Lower lobe of right lung (tissue), 2 donors: ENCODE measurements around the gene SCAF11. TPM values are rescaled to one million over a fixed set of nuclear protein-coding genes. Genes with fewer than 3 reads are reported as not detected.
A peak's percentile ranks its signal among the peaks of the same experiment; 100 is the strongest.

Source experiments
- ATAC-seq, 2 donors: fragments of 200-7000 bp; cut with Tn5 transposase; one replicate each; pipeline ENCODE4 v1.9.1; 2020 to 2022; ENCODE audit warnings: mild to moderate bottlenecking in 2 of 2, moderate library complexity in 2 of 2
- DNase-seq: peaks from one replicate; pipeline ENCODE4 v3.0.0-alpha.2; 2020
- H3K27ac ChIP-seq: fragments of 200-600 bp; one replicate; pipeline ENCODE4 v1.8.0; 2022
- H3K27me3 ChIP-seq: fragments of 200-600 bp; one replicate; pipeline ENCODE4 v1.8.0; 2022; ENCODE audit warnings: low read depth
- H3K36me3 ChIP-seq: fragments of 200-600 bp; one replicate; pipeline ENCODE4 v1.8.0; 2022; ENCODE audit warnings: mild to moderate bottlenecking
- H3K4me1 ChIP-seq: fragments of 200-600 bp; one replicate; pipeline ENCODE4 v1.8.0; 2022
- H3K4me3 ChIP-seq: fragments of 200-600 bp; one replicate; pipeline ENCODE4 v1.8.0; 2022; ENCODE audit warnings: mild to moderate bottlenecking
- H3K9me3 ChIP-seq: fragments of 200-600 bp; one replicate; pipeline ENCODE4 v1.8.0; 2022
- intact Hi-C: fragments of 100-400 bp; cut with DNase I; formaldehyde crosslinking; loops from one replicate; pipeline ENCODE4 v1.11.0; 2022
- total RNA-seq: library from RNA; stranded (reverse); fragmentation: NEBNext Ultra II Directional; extraction: Animal tissue kit (Norgen Biotek cat#: 25700); gene quantifications from one replicate; pipeline ENCODE4 v1.2.1, GENCODE V29; 2021
- TF ChIP-seq, protein P1 (sequence below): fragments of 200-600 bp; IDR thresholded peaks from one replicate; pipeline ENCODE4 v1.8.0; 2022; ENCODE audit warnings: antibody characterized with exemption, mild to moderate bottlenecking
- donor health status: DM: no; HTN: yes; CAD: no; lungs with severe emphysema.

SCAF11 gene
- total RNA-seq, 1 donor from 2014 or later = 129 TPM

DNA sequence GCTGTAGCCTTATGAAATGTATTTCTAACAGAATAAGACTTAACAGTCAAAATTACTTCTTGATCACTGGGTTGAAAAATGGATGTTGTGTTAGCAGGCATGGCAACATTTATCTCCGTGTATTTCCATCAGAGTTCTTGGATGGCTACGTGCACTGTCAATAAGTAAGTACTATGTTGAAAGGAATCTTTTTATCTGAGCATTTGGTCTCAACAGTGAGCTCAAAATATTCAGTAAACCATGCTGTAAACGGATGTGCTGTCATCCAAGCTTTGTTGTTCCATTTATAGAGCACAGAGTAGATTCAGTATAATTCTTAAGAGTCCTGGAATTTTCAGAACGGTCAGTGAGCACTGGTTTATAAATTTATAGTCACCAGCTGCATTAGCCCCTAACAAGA is 15.5 kb downstream of the SCAF11 start:
- intact Hi-C loops = no loop called here
- H3K4me1 ChIP-seq = peaks cover 69% of the 10 kb centered on the region
- no peaks in the 10 kb centered on the region for H3K27me3 ChIP-seq
- no peak for ATAC-seq
- H3K9me3 ChIP-seq = no peaks in the 10 kb centered on the region
- no peak overlapping the region for H3K27ac ChIP-seq
- H3K4me3 ChIP-seq = no peak overlapping the region
- DNase-seq = no peak
- TF ChIP-seq, protein P1, sequence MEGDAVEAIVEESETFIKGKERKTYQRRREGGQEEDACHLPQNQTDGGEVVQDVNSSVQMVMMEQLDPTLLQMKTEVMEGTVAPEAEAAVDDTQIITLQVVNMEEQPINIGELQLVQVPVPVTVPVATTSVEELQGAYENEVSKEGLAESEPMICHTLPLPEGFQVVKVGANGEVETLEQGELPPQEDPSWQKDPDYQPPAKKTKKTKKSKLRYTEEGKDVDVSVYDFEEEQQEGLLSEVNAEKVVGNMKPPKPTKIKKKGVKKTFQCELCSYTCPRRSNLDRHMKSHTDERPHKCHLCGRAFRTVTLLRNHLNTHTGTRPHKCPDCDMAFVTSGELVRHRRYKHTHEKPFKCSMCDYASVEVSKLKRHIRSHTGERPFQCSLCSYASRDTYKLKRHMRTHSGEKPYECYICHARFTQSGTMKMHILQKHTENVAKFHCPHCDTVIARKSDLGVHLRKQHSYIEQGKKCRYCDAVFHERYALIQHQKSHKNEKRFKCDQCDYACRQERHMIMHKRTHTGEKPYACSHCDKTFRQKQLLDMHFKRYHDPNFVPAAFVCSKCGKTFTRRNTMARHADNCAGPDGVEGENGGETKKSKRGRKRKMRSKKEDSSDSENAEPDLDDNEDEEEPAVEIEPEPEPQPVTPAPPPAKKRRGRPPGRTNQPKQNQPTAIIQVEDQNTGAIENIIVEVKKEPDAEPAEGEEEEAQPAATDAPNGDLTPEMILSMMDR = no peak
- H3K36me3 ChIP-seq = no peaks in the 10 kb centered on the region

DNA sequence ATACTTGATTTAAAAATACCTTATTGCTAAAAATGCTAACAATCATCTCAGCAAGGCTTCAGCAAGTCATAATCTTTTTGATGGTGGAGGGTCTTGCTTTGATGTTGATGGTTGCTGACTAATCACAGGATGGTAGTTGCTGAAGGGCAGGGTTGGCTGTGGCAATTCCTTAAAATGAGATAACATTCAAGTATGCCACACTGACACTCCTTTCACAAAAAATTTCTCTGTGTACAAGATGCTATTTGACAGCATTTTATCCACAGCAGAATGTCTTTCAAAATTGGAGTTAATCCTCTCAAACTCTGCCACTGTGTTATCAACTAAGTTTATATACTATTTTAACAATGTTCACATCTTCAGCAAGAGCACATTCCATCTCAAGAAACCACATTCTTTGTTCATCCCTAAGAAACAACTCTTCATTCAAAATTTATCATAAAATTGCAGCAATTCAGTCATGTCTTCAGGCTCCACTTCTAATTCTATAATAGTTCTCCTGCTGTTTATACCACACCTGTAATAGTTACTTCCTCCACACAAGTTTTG is 16.1 kb downstream of the SCAF11 start:
- Histone ChIP-seq H3K27ac (no peak overlapping the region), H3K4me3 (no peak overlapping the region), H3K9me3 (no peaks in the 10 kb centered on the region), H3K27me3 (no peaks in the 10 kb centered on the region), H3K4me1 (peaks cover 63% of the 10 kb centered on the region), H3K36me3 (no peaks in the 10 kb centered on the region)
- intact Hi-C loops = no loop called here
- TF ChIP-seq, protein P1 = no peak
- DNase-seq (no peak), ATAC-seq (no peak)

DNA sequence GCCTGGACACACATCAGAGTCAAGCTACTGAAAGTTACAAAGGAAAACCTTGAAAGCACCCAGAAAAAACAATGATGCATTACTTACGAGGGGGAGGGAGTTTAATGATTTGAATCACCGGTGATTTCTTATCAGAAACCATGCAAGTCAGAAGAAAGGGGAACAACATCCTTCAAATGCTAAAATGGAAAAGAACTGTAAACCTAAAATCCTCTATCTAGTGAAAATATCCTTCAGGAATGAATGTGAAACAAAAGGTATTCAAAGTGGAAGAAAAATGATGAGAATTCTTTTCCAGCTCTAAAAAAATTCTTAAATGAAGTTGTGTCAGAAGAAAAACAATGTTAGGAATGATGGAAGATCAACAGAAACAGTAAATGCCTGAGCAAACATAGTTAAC is 16.8 kb downstream of the SCAF11 start:
- DNase-seq (no peak), ATAC-seq (no peak)
- Histone ChIP-seq H3K4me1 (peaks cover 65% of the 10 kb centered on the region), H3K9me3 (no peaks in the 10 kb centered on the region), H3K36me3 (no peaks in the 10 kb centered on the region), H3K4me3 (no peak overlapping the region), H3K27me3 (no peaks in the 10 kb centered on the region), H3K27ac (peak overlapping the region; percentile 15)
- TF ChIP-seq, protein P1 = no peak
- intact Hi-C loops = no loop called here

DNA sequence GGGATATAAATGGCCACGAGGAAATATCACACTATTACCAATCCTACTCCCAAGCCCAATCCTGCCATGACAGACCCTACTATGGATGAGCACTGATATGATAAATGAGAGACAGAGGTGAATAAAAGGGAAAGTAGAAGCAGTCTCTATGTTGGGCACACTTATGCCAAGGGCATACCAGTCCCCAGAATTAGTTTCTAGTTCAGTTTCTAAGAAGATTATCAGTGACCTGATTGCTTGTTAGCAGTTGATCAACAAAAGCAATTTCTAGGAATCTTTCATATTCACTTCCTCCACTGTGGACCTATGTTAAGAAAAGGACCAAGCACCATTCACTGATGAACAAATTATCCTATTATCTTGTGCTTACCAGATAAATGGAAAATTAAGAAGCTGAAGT is 20.0 kb downstream of the SCAF11 start:
- no peak overlapping the region for H3K27ac ChIP-seq
- ATAC-seq (no peak), DNase-seq (no peak)
- no peaks in the 10 kb centered on the region for H3K9me3 ChIP-seq
- intact Hi-C loops = no loop called here
- no peaks in the 10 kb centered on the region for H3K36me3 ChIP-seq
- H3K4me1 ChIP-seq = peaks cover 63% of the 10 kb centered on the region
- TF ChIP-seq, protein P1 = no peak
- no peaks in the 10 kb centered on the region for H3K27me3 ChIP-seq
- no peak overlapping the region for H3K4me3 ChIP-seq

DNA sequence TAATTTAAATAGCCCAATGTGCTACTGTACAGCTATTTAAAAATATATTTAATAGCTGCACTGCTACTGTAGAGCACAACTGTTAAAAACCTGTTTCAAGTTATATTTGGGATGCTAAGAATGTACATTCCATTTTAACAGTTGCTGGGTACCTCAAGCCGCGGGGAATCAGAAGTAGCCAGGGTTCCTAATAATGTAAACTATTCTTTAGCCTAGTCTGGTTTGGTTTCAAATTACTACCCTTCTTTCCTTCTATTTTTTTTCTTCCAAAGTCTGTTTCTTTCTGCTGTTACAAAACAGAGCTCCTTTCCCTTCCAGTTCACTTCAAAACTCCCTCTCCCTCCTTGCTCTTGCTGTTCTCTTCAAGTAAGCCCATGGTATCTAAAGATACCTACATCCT is 21.3 kb downstream of the SCAF11 start:
- H3K4me1 ChIP-seq = peaks cover 52% of the 10 kb centered on the region
- no peak overlapping the region for H3K27ac ChIP-seq
- no peaks in the 10 kb centered on the region for H3K27me3 ChIP-seq
- intact Hi-C loops = no loop called here
- no peaks in the 10 kb centered on the region for H3K9me3 ChIP-seq
- ATAC-seq = no peak
- TF ChIP-seq, protein P1 = no peak
- H3K4me3 ChIP-seq = no peak overlapping the region
- DNase-seq = no peak
- H3K36me3 ChIP-seq = peaks cover 1% of the 10 kb centered on the region
